Hepatocyte (in vitro differentiated cells): ENCODE data around the gene ZMYM4.

Experiments used
- EZH2 ChIP-seq: fragments of 200-600 bp; sonication (generic); IDR thresholded peaks from 2 replicates; pipeline ENCODE4 v1.6.1; 2016; ENCODE audit warnings: antibody characterized with exemption, mild to moderate bottlenecking, borderline replicate concordance
- TF ChIP-seq, protein P1 (sequence below): fragments of 200-600 bp; sonication (generic); IDR thresholded peaks from 2 replicates; pipeline ENCODE4 v1.5.1; 2016; ENCODE audit warnings: antibody characterized with exemption, mild to moderate bottlenecking; ENCODE audit not compliant: poor library complexity

DNA sequence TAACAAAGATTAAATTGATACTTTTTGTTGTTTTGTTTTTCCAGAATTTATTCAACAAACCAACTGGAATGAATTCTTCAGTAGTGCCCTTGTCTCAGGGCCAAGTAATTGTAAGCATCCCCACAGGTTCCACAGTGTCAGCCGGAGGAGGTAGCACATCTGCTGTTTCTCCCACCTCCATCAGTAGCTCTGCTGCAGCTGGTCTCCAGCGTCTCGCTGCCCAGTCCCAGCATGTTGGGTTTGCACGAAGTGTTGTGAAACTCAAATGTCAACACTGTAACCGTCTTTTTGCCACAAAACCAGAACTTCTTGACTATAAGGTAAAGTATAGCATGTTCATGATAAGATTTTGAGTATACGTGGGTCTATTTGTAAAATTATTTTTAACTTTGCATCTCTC is 118.5 kb downstream of the ZMYM4 start:
- TF ChIP-seq, protein P1, sequence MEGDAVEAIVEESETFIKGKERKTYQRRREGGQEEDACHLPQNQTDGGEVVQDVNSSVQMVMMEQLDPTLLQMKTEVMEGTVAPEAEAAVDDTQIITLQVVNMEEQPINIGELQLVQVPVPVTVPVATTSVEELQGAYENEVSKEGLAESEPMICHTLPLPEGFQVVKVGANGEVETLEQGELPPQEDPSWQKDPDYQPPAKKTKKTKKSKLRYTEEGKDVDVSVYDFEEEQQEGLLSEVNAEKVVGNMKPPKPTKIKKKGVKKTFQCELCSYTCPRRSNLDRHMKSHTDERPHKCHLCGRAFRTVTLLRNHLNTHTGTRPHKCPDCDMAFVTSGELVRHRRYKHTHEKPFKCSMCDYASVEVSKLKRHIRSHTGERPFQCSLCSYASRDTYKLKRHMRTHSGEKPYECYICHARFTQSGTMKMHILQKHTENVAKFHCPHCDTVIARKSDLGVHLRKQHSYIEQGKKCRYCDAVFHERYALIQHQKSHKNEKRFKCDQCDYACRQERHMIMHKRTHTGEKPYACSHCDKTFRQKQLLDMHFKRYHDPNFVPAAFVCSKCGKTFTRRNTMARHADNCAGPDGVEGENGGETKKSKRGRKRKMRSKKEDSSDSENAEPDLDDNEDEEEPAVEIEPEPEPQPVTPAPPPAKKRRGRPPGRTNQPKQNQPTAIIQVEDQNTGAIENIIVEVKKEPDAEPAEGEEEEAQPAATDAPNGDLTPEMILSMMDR, result no peak
- TF ChIP-seq EZH2, result no peak
